GM23338 (cell line): ENCODE measurements around the gene BCL2L15. TPM values are rescaled to one million over a fixed set of nuclear protein-coding genes. Genes with fewer than 3 reads are reported as not detected.

Source experiments
- ATAC-seq: fragments of 200-7000 bp; cut with Tn5 transposase; 3 replicates; pipeline ENCODE4 v1.9.1; 2020
- DNase-seq: peaks from one replicate; pipeline ENCODE4 v3.0.0-alpha.2; 2015; ENCODE audit warnings: low spot score
- H2AFZ ChIP-seq: fragments of 200-600 bp; sonication (generic); 2 replicates; pipeline ENCODE4 v1.8.0; 2016; ENCODE audit warnings: antibody characterized with exemption, mild to moderate bottlenecking, moderate library complexity
- H3F3A ChIP-seq: fragments of 200-600 bp; sonication (generic); replicated peaks from 2 replicates; pipeline ENCODE4 v1.8.0; 2017; ENCODE audit warnings: antibody characterized with exemption, mixed run types, low read depth
- H3K27ac ChIP-seq: fragments of 200-600 bp; sonication (generic); 2 replicates; pipeline ENCODE4 v1.6.1; 2016; ENCODE audit warnings: low read depth
- H3K27me3 ChIP-seq: fragments of 200-600 bp; sonication (generic); 2 replicates; pipeline ENCODE4 v1.8.0; 2016; ENCODE audit warnings: mild to moderate bottlenecking, mixed run types, moderate library complexity; ENCODE audit not compliant: insufficient read depth
- H3K36me3 ChIP-seq: fragments of 200-600 bp; sonication (generic); 2 replicates; pipeline ENCODE4 v1.8.0; 2016; ENCODE audit warnings: mild to moderate bottlenecking; ENCODE audit not compliant: insufficient read depth
- H3K4me1 ChIP-seq: fragments of 200-600 bp; sonication (generic); 2 replicates; pipeline ENCODE4 v1.8.0; 2016; ENCODE audit warnings: mild to moderate bottlenecking, moderate library complexity; ENCODE audit not compliant: insufficient read depth
- H3K4me2 ChIP-seq: fragments of 200-600 bp; sonication (generic); 2 replicates; pipeline ENCODE4 v1.7.1; 2017; ENCODE audit warnings: mixed run types
- H3K4me3 ChIP-seq: fragments of 200-600 bp; sonication (generic); 2 replicates; pipeline ENCODE4 v1.6.1; 2016; ENCODE audit warnings: mixed run types
- H3K79me2 ChIP-seq: fragments of 200-600 bp; sonication (generic); replicated peaks from 2 replicates; pipeline ENCODE4 v1.8.0; 2017; ENCODE audit warnings: mild to moderate bottlenecking; ENCODE audit not compliant: insufficient read depth
- H3K9me2 ChIP-seq: fragments of 200-600 bp; sonication (generic); 2 replicates; pipeline ENCODE4 v1.8.0; 2017; ENCODE audit not compliant: insufficient read depth
- H4K20me1 ChIP-seq: fragments of 200-600 bp; sonication (generic); replicated peaks from 2 replicates; pipeline ENCODE4 v1.8.0; 2017; ENCODE audit warnings: mild to moderate bottlenecking; ENCODE audit not compliant: insufficient read depth
- H3K27ac Mint-ChIP-seq: 2 replicates; pipeline ENCODE4 v1.8.0; 2020; ENCODE audit warnings: inconsistent platforms, mild to moderate bottlenecking, moderate library complexity, mixed read lengths
- H3K27me3 Mint-ChIP-seq: 3 replicates; pipeline ENCODE4 v1.8.0; 2022; ENCODE audit warnings: low read depth, mild to moderate bottlenecking, moderate library complexity, mixed read lengths, inconsistent platforms; ENCODE audit not compliant: insufficient read depth, poor library complexity
- H3K36me3 Mint-ChIP-seq: 3 replicates; pipeline ENCODE4 v1.8.0; 2021; ENCODE audit warnings: low read depth, mild to moderate bottlenecking, inconsistent platforms, moderate library complexity, mixed read lengths
- H3K4me1 Mint-ChIP-seq: 3 replicates; pipeline ENCODE4 v1.8.0; 2020; ENCODE audit warnings: mild to moderate bottlenecking, inconsistent platforms, mixed read lengths
- H3K4me3 Mint-ChIP-seq: 3 replicates; pipeline ENCODE4 v1.8.0; 2021; ENCODE audit warnings: moderate library complexity, mild to moderate bottlenecking, inconsistent platforms, mixed read lengths
- H3K9me3 Mint-ChIP-seq: 3 replicates; pipeline ENCODE4 v1.8.0; 2020; ENCODE audit warnings: moderate library complexity, mild to moderate bottlenecking, inconsistent platforms, mixed read lengths
- CREB1 ChIP-seq: fragments of 250-450 bp; sonication (Bioruptor Pico); IDR thresholded peaks from 2 replicates; pipeline ENCODE4 v1.5.0; 2020; ENCODE audit warnings: low read depth, mild to moderate bottlenecking, moderate library complexity
- EZH2 ChIP-seq: fragments of 200-600 bp; sonication (generic); IDR thresholded peaks from one replicate; pipeline ENCODE4 v1.8.0; 2017; ENCODE audit warnings: antibody characterized with exemption, mild to moderate bottlenecking, low read depth; ENCODE audit not compliant: unreplicated experiment
- JUNB ChIP-seq: IDR thresholded peaks from one replicate; pipeline ENCODE4 v1.6.1; 2016; ENCODE audit warnings: antibody characterized with exemption; ENCODE audit not compliant: unreplicated experiment
- NANOG ChIP-seq: IDR thresholded peaks from 2 replicates; pipeline ENCODE4 v1.6.1; 2016; ENCODE audit warnings: antibody characterized with exemption, borderline replicate concordance
- POLR2AphosphoS5 ChIP-seq: IDR thresholded peaks from 2 replicates; pipeline ENCODE4 v1.6.1; 2016; ENCODE audit warnings: antibody characterized with exemption, low read depth
- STAT1 ChIP-seq: IDR thresholded peaks from one replicate; pipeline ENCODE4 v1.6.1; 2016; ENCODE audit warnings: antibody characterized with exemption; ENCODE audit not compliant: unreplicated experiment
- ZNF114 ChIP-seq: fragments of 250-450 bp; sonication (Bioruptor Pico); IDR thresholded peaks from 2 replicates; pipeline ENCODE4 v1.5.0; 2020; ENCODE audit warnings: mild to moderate bottlenecking, moderate library complexity
- ZNF331 ChIP-seq: fragments of 250-450 bp; sonication (Bioruptor Pico); IDR thresholded peaks from 2 replicates; pipeline ENCODE4 v1.5.0; 2020; ENCODE audit warnings: low read depth, mild to moderate bottlenecking, moderate library complexity
- polyA plus RNA-seq: library from polyadenylated mRNA; unstranded; fragments of >200 nt; fragmentation: Nextera tagmentation; extraction: Ambion mirVana; gene quantifications from 2 replicates; pipeline ENCODE4 v1.2.1, GENCODE V29; 2016
- total RNA-seq: library from RNA; depleted of rRNA; stranded (reverse); fragments of >200 nt; shearing (Covaris generic); gene quantifications from 2 replicates; pipeline ENCODE4 v1.2.3, GENCODE V29; 2014
- TF ChIP-seq, protein P1 (sequence below), 2 experiments: fragments of 200-600 bp in 1 of 2; sonication (generic) in 1 of 2; conservative IDR thresholded peaks; 2 replicates each; pipeline versions ENCODE4 v1.5.1 to v1.6.1; 2016 to 2017; ENCODE audit warnings: antibody characterized with exemption in 2 of 2, low read depth in 2 of 2, mild to moderate bottlenecking in 2 of 2, moderate library complexity in 1 of 2
- TF ChIP-seq, protein P2 (sequence below): fragments of 250-450 bp; sonication (Bioruptor Pico); IDR thresholded peaks from 2 replicates; pipeline ENCODE4 v1.5.0; 2020; ENCODE audit warnings: mild to moderate bottlenecking, moderate library complexity
- TF ChIP-seq, protein P3 (sequence below): IDR thresholded peaks from 2 replicates; pipeline ENCODE4 v1.6.1; 2016; ENCODE audit warnings: antibody characterized with exemption
- TF ChIP-seq, protein P4 (sequence below): IDR thresholded peaks from one replicate; pipeline ENCODE4 v1.6.1; 2018; ENCODE audit warnings: antibody characterized with exemption; ENCODE audit not compliant: unreplicated experiment

The BCL2L15 gene
- total and polyA plus RNA-seq, 2 experiments from 2014 or later: not detected

DNA sequence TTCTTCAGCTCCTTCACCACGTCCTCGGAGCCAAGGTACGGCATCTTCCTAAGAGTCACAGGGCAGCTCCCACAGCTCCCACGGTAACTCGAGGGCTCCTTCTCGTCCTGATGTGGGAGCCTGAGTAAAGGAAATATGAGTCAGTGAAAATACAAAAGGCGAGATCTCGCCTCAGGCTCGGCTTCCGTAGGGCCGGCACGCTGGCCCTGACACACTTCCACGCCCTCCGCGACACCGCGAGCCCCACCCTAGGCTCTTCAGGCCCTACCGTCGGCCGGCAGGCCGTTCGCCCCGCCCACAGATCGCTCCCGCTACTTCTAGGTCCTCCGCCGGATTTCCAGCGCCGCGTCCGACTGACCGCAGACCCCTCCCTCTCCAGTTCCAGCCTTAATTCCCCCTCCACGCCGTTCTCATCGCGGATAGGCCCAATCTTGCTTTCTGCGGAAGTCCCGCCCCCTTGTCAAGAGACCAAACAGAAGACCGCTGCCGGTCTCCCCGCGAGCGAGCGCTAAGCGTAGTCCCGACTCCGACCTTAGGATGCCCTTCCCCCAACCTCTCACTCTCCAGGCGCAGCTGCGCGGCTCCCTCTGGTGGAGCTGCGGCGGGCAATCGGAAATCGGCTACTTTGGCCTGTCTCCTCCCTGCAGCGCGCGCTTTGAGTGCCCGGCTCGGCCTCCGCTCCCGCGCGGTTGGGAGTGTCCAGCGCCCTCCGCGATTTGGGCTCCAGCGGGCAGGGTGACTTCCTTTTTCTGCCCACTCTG lies 17.5 kb upstream of the BCL2L15 start, which contains the start of the genes AP4B1 and DCLRE1B:
AP4B1 (minus strand) TSS at position 126 of the 761 bp plus-strand sequence; CDS start at position 44, 82 bp downstream.
DCLRE1B (plus strand) TSS at position 653 of the 761 bp plus-strand sequence. CDS start 261 bp downstream, outside the sequence.
- Histone ChIP-seq H3K4me3 (peak within 1 kb of the TSS; percentile 85), H3K4me2 (peak within 1 kb of the TSS; percentile 89), H4K20me1 (no peaks in the 10 kb centered on the region; the same call in 1 of the 2 replicates), H3K9me2 (no peaks in the 10 kb centered on the region), H3K79me2 (peaks cover 9% of the 10 kb centered on the region; the same call in 1 of the 2 replicates), H3K36me3 (peaks cover 9% of the 10 kb centered on the region; the same call in 1 of the 2 replicates), H3K4me1 (peaks cover 9% of the 10 kb centered on the region; the same call in 1 of the 2 replicates), H3K27ac (peak within 1 kb of the TSS; percentile 86), H3K27me3 (no peaks in the 10 kb centered on the region), H3F3A (peaks cover 15% of the 10 kb centered on the region), H2AFZ (peak within 1 kb of the TSS; percentile 99)
- Mint-ChIP-seq H3K36me3 (peaks cover 13% of the 10 kb centered on the region), H3K4me1 (peaks cover 8% of the 10 kb centered on the region), H3K27ac (peak within 1 kb of the TSS; percentile 95), H3K9me3 (no peaks in the 10 kb centered on the region), H3K4me3 (peak within 1 kb of the TSS; percentile 94), H3K27me3 (peaks cover 8% of the 10 kb centered on the region)
- peak; percentile 94 for ATAC-seq
- no peak for TF ChIP-seq JUNB
- TF ChIP-seq, protein P1, sequence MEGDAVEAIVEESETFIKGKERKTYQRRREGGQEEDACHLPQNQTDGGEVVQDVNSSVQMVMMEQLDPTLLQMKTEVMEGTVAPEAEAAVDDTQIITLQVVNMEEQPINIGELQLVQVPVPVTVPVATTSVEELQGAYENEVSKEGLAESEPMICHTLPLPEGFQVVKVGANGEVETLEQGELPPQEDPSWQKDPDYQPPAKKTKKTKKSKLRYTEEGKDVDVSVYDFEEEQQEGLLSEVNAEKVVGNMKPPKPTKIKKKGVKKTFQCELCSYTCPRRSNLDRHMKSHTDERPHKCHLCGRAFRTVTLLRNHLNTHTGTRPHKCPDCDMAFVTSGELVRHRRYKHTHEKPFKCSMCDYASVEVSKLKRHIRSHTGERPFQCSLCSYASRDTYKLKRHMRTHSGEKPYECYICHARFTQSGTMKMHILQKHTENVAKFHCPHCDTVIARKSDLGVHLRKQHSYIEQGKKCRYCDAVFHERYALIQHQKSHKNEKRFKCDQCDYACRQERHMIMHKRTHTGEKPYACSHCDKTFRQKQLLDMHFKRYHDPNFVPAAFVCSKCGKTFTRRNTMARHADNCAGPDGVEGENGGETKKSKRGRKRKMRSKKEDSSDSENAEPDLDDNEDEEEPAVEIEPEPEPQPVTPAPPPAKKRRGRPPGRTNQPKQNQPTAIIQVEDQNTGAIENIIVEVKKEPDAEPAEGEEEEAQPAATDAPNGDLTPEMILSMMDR (conservative IDR thresholded peaks at IDR 0.05; ENCODE audit: low read depth in 2 of 2): peak; percentile 10 to 64; a peak in 2 of 4 replicates
- peak; percentile 61 for TF ChIP-seq POLR2AphosphoS5
- TF ChIP-seq EZH2: no peak
- TF ChIP-seq, protein P2, sequence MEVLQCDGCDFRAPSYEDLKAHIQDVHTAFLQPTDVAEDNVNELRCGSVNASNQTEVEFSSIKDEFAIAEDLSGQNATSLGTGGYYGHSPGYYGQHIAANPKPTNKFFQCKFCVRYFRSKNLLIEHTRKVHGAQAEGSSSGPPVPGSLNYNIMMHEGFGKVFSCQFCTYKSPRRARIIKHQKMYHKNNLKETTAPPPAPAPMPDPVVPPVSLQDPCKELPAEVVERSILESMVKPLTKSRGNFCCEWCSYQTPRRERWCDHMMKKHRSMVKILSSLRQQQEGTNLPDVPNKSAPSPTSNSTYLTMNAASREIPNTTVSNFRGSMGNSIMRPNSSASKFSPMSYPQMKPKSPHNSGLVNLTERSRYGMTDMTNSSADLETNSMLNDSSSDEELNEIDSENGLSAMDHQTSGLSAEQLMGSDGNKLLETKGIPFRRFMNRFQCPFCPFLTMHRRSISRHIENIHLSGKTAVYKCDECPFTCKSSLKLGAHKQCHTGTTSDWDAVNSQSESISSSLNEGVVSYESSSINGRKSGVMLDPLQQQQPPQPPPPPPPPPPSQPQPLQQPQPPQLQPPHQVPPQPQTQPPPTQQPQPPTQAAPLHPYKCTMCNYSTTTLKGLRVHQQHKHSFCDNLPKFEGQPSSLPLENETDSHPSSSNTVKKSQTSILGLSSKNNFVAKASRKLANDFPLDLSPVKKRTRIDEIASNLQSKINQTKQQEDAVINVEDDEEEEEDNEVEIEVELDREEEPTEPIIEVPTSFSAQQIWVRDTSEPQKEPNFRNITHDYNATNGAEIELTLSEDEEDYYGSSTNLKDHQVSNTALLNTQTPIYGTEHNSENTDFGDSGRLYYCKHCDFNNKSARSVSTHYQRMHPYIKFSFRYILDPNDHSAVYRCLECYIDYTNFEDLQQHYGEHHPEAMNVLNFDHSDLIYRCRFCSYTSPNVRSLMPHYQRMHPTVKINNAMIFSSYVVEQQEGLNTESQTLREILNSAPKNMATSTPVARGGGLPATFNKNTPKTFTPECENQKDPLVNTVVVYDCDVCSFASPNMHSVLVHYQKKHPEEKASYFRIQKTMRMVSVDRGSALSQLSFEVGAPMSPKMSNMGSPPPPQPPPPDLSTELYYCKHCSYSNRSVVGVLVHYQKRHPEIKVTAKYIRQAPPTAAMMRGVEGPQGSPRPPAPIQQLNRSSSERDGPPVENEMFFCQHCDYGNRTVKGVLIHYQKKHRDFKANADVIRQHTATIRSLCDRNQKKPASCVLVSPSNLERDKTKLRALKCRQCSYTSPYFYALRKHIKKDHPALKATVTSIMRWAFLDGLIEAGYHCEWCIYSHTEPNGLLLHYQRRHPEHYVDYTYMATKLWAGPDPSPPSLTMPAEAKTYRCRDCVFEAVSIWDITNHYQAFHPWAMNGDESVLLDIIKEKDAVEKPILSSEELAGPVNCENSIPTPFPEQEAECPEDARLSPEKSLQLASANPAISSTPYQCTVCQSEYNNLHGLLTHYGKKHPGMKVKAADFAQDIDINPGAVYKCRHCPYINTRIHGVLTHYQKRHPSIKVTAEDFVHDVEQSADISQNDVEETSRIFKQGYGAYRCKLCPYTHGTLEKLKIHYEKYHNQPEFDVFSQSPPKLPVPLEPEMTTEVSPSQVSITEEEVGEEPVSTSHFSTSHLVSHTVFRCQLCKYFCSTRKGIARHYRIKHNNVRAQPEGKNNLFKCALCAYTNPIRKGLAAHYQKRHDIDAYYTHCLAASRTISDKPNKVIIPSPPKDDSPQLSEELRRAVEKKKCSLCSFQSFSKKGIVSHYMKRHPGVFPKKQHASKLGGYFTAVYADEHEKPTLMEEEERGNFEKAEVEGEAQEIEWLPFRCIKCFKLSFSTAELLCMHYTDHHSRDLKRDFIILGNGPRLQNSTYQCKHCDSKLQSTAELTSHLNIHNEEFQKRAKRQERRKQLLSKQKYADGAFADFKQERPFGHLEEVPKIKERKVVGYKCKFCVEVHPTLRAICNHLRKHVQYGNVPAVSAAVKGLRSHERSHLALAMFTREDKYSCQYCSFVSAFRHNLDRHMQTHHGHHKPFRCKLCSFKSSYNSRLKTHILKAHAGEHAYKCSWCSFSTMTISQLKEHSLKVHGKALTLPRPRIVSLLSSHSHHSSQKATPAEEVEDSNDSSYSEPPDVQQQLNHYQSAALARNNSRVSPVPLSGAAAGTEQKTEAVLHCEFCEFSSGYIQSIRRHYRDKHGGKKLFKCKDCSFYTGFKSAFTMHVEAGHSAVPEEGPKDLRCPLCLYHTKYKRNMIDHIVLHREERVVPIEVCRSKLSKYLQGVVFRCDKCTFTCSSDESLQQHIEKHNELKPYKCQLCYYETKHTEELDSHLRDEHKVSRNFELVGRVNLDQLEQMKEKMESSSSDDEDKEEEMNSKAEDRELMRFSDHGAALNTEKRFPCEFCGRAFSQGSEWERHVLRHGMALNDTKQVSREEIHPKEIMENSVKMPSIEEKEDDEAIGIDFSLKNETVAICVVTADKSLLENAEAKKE: no peak
- TF ChIP-seq, protein P3, sequence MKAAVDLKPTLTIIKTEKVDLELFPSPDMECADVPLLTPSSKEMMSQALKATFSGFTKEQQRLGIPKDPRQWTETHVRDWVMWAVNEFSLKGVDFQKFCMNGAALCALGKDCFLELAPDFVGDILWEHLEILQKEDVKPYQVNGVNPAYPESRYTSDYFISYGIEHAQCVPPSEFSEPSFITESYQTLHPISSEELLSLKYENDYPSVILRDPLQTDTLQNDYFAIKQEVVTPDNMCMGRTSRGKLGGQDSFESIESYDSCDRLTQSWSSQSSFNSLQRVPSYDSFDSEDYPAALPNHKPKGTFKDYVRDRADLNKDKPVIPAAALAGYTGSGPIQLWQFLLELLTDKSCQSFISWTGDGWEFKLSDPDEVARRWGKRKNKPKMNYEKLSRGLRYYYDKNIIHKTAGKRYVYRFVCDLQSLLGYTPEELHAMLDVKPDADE: peak; percentile 70; the same call in 1 of the 2 replicates
- TF ChIP-seq NANOG: 0 out of 2 replicates have a peak, but pooled peaks have one; percentile 24
- peak; percentile 74 for TF ChIP-seq CREB1 (CRISPR knock-in tag)
- no peak for TF ChIP-seq ZNF331 (CRISPR knock-in tag)
- no peak for TF ChIP-seq STAT1
- TF ChIP-seq, protein P4, sequence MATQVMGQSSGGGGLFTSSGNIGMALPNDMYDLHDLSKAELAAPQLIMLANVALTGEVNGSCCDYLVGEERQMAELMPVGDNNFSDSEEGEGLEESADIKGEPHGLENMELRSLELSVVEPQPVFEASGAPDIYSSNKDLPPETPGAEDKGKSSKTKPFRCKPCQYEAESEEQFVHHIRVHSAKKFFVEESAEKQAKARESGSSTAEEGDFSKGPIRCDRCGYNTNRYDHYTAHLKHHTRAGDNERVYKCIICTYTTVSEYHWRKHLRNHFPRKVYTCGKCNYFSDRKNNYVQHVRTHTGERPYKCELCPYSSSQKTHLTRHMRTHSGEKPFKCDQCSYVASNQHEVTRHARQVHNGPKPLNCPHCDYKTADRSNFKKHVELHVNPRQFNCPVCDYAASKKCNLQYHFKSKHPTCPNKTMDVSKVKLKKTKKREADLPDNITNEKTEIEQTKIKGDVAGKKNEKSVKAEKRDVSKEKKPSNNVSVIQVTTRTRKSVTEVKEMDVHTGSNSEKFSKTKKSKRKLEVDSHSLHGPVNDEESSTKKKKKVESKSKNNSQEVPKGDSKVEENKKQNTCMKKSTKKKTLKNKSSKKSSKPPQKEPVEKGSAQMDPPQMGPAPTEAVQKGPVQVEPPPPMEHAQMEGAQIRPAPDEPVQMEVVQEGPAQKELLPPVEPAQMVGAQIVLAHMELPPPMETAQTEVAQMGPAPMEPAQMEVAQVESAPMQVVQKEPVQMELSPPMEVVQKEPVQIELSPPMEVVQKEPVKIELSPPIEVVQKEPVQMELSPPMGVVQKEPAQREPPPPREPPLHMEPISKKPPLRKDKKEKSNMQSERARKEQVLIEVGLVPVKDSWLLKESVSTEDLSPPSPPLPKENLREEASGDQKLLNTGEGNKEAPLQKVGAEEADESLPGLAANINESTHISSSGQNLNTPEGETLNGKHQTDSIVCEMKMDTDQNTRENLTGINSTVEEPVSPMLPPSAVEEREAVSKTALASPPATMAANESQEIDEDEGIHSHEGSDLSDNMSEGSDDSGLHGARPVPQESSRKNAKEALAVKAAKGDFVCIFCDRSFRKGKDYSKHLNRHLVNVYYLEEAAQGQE: no peak
- TF ChIP-seq ZNF114 (CRISPR knock-in tag): no peak
- peak; percentile 100 for DNase-seq
